ENCODE results near the gene CALM3. TPM values are rescaled to one million over a fixed set of nuclear protein-coding genes. Genes with fewer than 3 reads are reported as not detected.

CALM3 gene
- total RNA-seq, 1 experiment from 2014 or later = 182 TPM

DNA sequence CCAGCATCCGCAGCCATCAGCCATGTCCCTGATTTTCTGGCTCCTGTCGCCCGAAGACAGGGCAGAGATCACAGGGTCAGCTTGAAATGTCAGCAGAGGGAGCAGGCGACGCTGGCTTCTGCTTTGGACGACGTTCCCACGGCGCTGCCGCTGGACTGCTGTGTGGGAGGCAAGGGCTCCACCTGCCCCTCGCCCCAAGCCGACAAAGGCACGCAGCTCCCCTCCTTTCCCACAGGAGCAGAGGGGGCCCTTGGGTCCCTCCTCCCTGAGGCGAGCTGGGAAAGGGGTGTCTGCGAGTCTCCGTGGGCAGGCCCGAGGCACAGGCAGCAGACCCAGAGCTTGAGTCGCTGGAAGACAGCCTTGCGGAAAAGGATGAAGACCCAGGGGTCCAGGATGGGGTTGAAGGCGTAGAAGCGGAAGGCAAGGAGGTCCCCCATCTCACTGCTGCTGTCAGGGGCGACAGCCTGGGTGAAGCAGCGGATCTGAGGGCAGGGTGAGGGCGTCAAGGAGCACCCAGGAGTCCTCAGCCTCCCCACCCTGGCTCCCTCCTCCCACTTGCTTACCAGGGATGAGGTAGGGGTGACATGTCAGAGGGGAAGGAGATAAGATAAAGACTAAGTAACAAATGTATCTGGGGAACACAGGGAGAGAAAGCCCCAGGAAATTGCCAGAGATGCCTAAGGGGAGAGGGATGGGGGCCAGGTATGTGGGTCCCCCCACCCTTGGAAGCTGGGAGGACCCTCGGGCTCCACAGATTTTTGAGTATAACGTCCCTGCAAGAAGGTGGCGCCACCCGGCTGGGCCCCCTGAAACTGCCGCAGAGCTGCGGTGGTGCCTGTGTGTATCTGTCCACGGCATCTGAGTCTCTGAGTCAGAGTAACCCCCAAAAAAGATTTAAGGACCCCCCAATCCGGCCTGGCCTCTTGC, 20.3 kb downstream of the CALM3 start:
- no peak for DNase-seq
- BruUV-seq (replicated peaks) = no TSS peak
- Mint-ChIP-seq H3K4me1 (ENCODE audit: low read depth, unreplicated experiment) (peaks cover 8% of the 10 kb centered on the region), H3K27me3 (ENCODE audit: unreplicated experiment) (peaks cover 69% of the 10 kb centered on the region), H3K36me3 (ENCODE audit: insufficient read depth, unreplicated experiment) (peaks cover 4% of the 10 kb centered on the region), H3K9me3 (ENCODE audit: low read depth, unreplicated experiment) (no peaks in the 10 kb centered on the region), H3K27ac (ENCODE audit: unreplicated experiment) (no peak overlapping the region), H3K4me3 (ENCODE audit: low read depth, unreplicated experiment) (no peak overlapping the region)
- intact Hi-C loops (cut with micrococcal nuclease; ENCODE audit: unreplicated experiment) = no loop called here
- CTCF ChIA-PET = interaction anchor here (1.4 kb wide), 1 partner anchor 40 kb away, joined by 4 read pairs; the partner anchor contains the start of gene DACT3
- TF ChIP-seq, protein P1, sequence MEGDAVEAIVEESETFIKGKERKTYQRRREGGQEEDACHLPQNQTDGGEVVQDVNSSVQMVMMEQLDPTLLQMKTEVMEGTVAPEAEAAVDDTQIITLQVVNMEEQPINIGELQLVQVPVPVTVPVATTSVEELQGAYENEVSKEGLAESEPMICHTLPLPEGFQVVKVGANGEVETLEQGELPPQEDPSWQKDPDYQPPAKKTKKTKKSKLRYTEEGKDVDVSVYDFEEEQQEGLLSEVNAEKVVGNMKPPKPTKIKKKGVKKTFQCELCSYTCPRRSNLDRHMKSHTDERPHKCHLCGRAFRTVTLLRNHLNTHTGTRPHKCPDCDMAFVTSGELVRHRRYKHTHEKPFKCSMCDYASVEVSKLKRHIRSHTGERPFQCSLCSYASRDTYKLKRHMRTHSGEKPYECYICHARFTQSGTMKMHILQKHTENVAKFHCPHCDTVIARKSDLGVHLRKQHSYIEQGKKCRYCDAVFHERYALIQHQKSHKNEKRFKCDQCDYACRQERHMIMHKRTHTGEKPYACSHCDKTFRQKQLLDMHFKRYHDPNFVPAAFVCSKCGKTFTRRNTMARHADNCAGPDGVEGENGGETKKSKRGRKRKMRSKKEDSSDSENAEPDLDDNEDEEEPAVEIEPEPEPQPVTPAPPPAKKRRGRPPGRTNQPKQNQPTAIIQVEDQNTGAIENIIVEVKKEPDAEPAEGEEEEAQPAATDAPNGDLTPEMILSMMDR (IDR thresholded peaks at IDR 0.05; ENCODE audit: unreplicated experiment) = peak; percentile 22

- no peak overlapping the region for H3K4me3 Mint-ChIP-seq (ENCODE audit: low read depth, unreplicated experiment)
- H3K27ac Mint-ChIP-seq (ENCODE audit: unreplicated experiment) = no peak overlapping the region
Observed at GRCh38 chr19:46622118-46622446, 21.0 kb downstream of the CALM3 start.

DNA sequence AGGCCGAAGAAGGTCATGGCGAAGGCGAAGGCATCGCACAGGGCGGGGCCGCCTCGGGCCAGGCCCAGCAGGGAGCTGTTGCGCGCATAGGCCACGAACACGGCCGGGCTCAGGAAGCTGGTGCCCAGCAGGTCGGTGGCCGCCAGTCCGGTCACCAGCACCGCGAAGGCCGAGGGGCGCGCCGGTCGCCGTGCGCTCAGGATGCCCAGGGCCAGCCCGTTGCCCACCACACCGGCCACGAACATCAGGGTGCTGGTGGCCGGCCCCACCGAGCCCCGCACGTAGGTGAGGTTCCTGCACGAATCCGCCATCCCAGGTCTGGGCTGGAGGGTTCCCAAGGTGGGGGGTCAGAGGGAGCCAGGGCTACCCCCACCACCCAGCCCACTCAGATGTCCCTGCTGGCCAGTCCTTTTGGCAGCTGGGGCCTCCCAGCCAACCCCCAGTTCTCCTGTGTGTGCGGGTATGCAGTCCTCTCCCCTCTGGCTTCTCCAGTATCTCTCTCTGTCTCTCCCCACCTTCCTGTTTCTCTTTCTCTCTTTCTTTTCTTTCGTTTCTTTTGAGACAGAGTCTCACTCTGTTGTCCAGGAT, 22.9 kb downstream of the CALM3 start:
- CTCF ChIA-PET = no interaction called here
- Mint-ChIP-seq H3K27me3 (ENCODE audit: unreplicated experiment) (peaks cover 69% of the 10 kb centered on the region), H3K4me3 (ENCODE audit: low read depth, unreplicated experiment) (no peak overlapping the region), H3K9me3 (ENCODE audit: low read depth, unreplicated experiment) (no peaks in the 10 kb centered on the region), H3K36me3 (ENCODE audit: insufficient read depth, unreplicated experiment) (peaks cover 6% of the 10 kb centered on the region), H3K4me1 (ENCODE audit: low read depth, unreplicated experiment) (no peaks in the 10 kb centered on the region), H3K27ac (ENCODE audit: unreplicated experiment) (no peak overlapping the region)
- intact Hi-C loops (cut with micrococcal nuclease; ENCODE audit: unreplicated experiment) = no loop called here
- no TSS peak for BruUV-seq (replicated peaks)
- TF ChIP-seq, protein P1 (IDR thresholded peaks at IDR 0.05; ENCODE audit: unreplicated experiment) = no peak
- DNase-seq = no peak

More at GRCh38 chr19:46622118-46622446, 21.0 kb downstream of the CALM3 start:
- Mint-ChIP-seq H3K36me3 (ENCODE audit: insufficient read depth, unreplicated experiment) (no peaks in the 10 kb centered on the region), H3K9me3 (ENCODE audit: low read depth, unreplicated experiment) (no peaks in the 10 kb centered on the region), H3K4me1 (ENCODE audit: low read depth, unreplicated experiment) (peaks cover 2% of the 10 kb centered on the region), H3K27me3 (ENCODE audit: unreplicated experiment) (peaks cover 62% of the 10 kb centered on the region)
- TF ChIP-seq, protein P1 (IDR thresholded peaks at IDR 0.05; ENCODE audit: unreplicated experiment) = no peak
- CTCF ChIA-PET = interaction anchor here (1.4 kb wide), 1 partner anchor 39 kb away, joined by 4 read pairs; the partner anchor contains the start of gene DACT3
- intact Hi-C loops (cut with micrococcal nuclease; ENCODE audit: unreplicated experiment) = no loop called here
- DNase-seq = no peak
- no TSS peak for BruUV-seq (replicated peaks)

- H3K9me3 Mint-ChIP-seq (ENCODE audit: low read depth, unreplicated experiment) = no peaks in the 10 kb centered on the region
- DNase-seq = no peak
- BruUV-seq (replicated peaks) = no TSS peak
- no peak within 1 kb of the TSS for H3K4me3 Mint-ChIP-seq (ENCODE audit: low read depth, unreplicated experiment)
- H3K4me1 Mint-ChIP-seq (ENCODE audit: low read depth, unreplicated experiment) = no peaks in the 10 kb centered on the region
- CTCF ChIA-PET = interaction anchor here (1.1 to 1.7 kb wide), 2 partner anchors 8 to 36 kb away, joined by 6 to 8 read pairs; partner anchors contain the start of gene DACT3
- H3K27me3 Mint-ChIP-seq (ENCODE audit: unreplicated experiment) = peaks cover 66% of the 10 kb centered on the region
- TF ChIP-seq, protein P1 (IDR thresholded peaks at IDR 0.05; ENCODE audit: unreplicated experiment) = no peak
- H3K27ac Mint-ChIP-seq (ENCODE audit: unreplicated experiment) = no peak within 1 kb of the TSS
- peaks cover 6% of the 10 kb centered on the region for H3K36me3 Mint-ChIP-seq (ENCODE audit: insufficient read depth, unreplicated experiment)
- intact Hi-C loops (cut with micrococcal nuclease; ENCODE audit: unreplicated experiment) = no loop called here
Observed at GRCh38 chr19:46624958-46625661, 24.0 kb downstream of the CALM3 start, which contains the start of gene PTGIR. TSS of gene PTGIR (minus strand) at chr19:46625089. CDS start at chr19:46624225, 864 bp downstream.
